Stimulated activated CD4-positive, alpha-beta T cell treated with anti-CD3 and anti-CD28 coated beads, Interleukin-2, amount 100 ng/mL, for 24 hours (primary cell): ENCODE results near the gene MYH9.

ENCODE experiments used
- DNase-seq, 2 donors: peaks; one replicate each; pipeline ENCODE4 v3.0.0-alpha.2; 2020

MYH9 gene

DNA sequence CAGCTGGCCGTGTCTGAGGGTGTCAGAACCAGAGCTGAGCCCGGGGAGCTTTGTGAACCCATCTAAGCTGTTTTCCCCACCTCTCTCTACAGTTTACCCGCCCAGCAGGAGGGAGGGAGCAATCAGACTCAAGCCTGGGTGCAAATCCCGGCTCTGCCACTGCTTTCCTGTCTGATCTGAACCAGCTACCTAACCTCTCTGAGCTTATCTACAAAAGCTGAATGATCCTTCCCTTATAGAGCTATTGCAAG lies 148.7 kb downstream of the MYH9 start:
- DNase-seq, result peak in 1 of 2 donors; percentile 22

DNA sequence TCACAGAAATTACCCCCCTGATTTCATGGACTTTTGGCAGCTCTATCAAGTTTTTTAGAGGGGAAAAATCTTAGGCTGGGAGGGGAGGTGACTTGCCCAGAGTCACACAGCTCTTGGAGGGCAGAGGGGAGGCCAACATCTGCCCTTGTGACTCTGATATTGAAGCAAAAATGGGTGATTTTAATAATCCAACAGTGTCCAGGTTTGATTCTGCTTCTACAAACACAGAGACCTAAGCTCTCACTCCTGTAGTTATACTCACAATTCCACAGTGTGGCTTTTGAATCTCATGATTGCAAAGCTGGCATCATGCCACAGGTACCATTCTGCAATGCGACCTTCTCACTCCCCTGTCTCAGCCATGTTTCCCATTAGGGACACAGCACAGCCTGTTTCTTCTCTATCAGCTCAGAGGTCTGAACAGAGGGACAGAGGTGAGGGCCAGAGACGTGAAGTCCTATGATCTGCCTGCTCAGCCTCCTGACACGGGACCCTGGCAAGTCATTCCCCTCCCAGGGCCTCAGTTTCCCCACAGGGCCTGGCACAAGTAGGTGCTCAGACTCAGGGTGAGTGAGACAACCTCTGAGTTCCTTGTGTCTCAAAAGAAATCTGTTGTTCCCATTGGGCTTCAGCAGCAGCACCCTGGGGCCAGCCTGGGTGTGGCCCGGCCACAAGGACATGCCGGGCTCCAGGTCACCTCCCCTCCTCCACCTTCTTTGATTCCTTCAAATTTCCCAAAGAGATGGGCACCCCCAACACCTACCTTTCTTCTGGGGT lies 149.2 kb downstream of the MYH9 start:
- no peak for DNase-seq

DNA sequence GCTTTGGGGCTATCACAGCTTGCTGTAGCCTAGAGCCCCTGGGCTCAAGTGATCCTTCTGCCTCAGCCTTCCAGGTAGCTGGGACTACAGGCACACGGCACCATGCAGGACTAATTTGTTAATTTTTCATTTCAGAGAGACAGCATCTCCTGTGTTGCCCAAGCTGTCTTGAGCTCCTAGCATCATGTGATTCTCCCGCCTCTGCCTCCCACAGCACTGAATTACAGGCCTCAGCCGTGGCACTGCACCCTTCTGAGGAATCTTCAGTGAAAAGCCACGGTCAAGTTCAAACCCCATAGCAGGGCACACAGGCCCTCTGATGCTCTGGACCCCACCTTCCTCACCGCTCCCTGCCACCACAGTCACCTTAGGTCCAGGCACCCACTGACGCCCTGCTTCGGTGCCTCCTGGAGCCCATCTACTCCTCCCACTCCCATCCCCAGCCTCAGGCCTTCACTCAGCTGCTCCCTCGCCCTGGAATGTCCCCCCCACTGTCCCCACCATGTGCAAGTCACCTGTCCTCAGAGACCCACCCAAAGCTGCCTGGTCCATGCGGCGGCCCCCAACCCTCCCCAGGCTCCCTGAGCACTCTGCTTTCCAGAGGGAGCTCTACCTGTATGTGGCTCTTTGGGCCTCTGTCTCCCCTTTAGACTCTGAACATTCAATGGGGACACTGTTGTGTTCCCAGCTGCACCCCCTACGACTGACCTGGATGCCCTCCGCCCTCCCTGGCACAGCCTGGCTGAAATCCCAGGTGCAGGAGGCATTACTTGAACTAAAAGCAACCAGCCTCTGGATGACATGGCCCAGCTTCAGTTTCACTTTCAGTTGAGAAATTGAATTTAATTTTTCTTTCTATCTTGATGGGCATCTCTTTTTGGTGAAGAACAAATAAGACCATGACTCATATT lies 150.1 kb downstream of the MYH9 start:
- DNase-seq, result peak in 1 of 2 donors; percentile 37

DNA sequence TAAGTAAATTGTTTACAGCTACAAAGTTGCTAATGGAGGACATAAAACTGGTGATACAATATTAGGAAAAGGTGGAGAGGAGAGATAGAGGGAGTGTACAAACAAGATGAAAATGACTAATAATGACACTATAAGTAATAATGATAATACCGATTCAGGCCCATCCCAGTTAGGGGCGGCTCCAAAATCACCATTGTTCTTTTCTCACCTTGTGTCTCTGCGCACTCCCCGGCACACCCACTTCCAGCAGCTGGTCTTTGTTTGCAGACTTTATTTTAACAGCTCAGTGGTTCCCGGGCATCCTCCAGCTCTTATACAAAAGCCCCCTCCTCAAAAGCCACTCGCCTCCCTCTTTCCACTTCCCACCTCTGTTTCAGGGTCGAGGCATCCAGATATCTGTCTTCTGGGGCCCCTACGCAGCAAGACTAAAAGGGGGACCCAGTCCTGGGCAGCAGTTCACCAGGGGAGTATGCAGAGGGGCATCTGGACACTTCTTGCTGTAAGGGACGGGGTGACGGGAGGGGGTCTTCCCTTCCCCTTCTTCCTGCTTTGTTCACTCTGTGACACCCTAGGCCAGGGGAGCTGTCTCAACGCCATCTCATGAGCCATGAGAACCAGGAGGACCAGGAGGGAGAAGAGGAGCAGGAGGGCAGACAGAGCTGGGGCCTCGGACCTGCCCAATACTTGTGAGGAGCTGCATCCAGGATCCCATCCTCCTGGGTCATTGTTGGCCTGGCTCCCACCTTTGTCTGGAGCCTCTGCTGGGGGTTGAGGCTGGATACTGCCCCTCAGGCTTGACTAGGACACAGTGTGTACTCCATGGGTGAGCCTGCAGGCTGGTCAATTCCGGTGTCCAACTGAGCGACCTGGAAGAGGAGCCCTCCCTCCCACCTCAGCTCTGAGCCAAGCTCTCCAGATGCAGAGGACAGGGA lies 151.1 kb downstream of the MYH9 start:
- no peak for DNase-seq

DNA sequence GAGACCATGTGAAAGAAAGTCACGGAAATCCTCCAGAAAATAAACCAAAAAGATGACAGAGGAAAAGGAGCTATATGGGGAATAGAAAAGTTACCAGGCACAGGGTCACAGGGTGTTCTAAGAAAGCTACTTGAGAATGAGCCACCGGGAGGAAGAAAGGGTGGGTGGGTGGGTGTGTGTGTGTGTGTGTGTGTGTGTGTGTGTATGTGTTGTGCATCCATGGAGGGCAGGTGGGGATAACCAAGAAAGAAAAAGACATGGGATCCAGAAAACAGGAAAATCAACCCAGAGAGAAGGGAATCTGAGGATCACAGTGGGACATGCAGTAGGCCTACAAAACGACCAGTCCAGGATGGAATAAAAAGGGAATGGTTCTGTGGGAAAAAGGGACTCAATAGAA lies 152.2 kb downstream of the MYH9 start:
- DNase-seq, result no peak

DNA sequence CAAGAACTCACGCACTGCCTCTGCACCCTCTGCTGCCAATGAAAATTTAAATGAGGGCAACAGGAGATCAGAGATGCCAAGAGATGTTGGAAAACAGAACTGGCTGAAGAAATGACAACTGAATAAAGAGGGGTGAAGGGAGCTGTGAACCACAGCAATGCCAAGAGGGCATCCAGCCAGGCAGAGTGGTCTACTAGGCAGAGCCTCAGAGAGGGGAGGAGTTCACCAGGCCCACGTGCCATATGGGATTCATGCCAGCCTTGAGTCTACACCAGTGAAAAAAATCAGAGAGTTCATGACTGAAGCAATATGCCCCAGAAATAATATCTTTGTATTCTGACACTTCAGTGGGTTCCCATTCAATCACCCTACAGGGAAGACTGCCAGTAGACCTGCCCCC lies 152.8 kb downstream of the MYH9 start:
- no peak for DNase-seq

DNA sequence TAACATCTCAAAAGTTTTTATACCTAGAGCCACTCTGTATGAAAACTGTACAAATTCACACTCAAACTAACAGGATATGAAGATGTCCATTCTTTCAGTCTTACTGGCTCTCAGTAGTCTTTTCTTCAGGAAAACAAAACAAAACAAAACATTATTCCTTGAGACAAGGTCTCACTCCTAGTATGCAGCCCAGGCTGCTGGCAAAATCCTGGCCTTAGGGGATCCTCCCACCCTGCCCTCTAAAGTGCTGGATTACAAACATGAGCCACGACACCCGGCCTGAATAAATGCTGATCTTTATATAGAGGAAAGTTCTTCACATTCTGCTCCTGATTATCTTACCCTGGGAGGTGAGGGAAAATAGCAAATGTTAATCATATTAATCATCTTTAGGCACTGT lies 153.6 kb downstream of the MYH9 start:
- DNase-seq, result no peak

DNA sequence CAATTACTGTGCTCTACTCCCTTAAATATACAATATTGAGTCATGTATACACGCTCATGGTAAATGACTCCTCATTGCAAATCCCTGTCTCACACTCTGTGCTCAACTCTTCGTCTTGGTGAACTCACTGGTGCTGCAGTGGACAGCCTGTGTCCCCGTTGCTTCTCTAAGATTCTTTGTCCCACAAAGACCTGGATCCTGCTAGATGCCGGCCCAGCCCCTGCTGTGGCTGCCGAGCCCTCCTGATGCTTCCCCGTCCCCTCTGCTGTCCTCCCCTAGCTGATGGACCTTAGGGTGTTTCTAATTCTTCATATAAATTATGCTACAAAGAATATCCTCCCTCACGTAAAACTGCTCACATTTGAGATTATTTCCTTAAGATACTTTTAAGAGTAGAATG lies 154.0 kb downstream of the MYH9 start:
- no peak for DNase-seq

DNA sequence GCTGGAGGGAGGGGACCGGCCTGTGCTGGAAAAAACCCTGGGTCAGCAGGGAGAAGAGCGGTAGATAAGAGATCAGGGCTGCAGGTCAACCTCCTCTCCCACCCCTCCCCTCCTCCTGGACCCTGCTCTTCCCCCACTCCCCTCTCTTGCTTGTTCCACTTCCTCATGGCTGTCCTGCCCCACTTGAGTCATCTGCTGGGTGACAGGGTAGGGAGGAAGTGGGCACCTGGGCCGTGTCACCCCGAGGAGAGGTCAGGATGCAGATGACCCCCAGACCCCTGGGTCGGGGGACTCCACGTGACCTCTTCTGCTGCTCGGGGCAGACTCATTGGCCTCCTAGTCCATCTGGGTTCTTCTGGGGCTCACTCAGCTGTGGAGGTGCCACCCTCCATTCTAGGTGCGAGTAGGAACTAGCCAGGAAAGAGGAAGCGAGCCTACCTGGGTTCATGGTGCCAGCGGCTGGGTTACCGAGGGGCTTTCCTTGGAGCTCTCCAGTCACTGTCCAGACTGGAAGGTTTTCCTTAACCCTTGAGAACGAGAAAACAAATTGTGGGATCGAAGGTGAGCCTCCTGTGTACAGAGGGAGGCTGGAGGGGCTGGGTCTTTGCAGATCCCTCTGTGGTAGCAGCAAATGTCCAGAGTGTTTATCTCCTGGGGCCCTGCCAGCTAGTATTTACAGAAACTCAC lies 154.9 kb downstream of the MYH9 start:
- no peak for DNase-seq
